ENCODE data around the gene FUT1. TPM values are rescaled to one million over a fixed set of nuclear protein-coding genes. Genes with fewer than 3 reads are reported as not detected.

FUT1 gene
- total and polyA plus RNA-seq, 9 of the 15 experiments (the other 6 are each of a cell fraction or from before 2014, with no cell fraction given): 2.3 to 18.5 (median 8.8) TPM

DNA sequence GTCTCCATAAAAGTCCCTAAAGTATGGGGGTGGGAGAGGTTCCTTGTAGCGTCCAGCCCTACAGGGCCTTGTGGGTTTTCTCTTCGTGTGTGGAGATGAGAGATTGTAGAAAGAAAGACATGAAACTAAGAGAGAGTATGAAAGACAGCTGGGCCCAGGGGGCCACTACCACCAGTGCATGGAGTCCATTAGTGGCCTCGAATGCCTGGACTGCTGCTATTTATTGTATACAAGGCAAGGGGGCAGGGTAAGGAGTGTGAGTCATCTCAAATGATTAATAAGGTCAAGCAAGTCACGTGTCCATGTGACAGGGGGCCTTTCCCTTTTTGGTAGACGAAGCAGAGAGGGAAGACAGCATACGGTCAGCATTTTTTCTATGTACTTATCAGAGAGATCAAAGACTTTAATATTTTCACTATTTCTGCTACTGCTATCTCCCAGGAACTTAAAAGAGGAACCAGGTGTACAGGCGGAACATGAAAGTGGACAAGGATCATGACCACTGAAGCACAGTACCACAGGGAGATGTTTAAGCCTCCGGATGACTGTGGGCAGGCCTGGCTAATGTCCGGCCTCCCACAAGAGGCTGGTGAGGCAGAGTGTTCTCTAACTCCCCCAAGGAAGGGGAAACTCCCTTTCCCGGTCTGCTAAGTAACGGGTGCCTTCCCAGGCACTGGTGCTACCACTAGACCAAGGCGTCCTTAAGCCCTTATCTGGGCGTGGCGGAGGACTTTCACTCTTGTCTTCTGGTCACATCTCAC, 28.4 kb upstream of the FUT1 start (continued):
- TF ChIP-seq FOXP4 (CRISPR knock-in tag; IDR thresholded peaks at IDR 0.05; ENCODE audit: borderline replicate concordance) (peak; percentile 49; the same call in 1 of the 2 replicates), ZNF431 (CRISPR knock-in tag; IDR thresholded peaks at IDR 0.05) (no peak), CREB3 (tag; conservative IDR thresholded peaks at IDR 0.05; ENCODE audit: low read depth) (no peak), GABPB1 (CRISPR knock-in tag; IDR thresholded peaks at IDR 0.05) (peak; percentile 39; the same call in 1 of the 2 replicates), IRF2 (CRISPR knock-in tag; IDR thresholded peaks at IDR 0.05) (no peak), ZNF717 (CRISPR knock-in tag; IDR thresholded peaks at IDR 0.05) (no peak), USF1 (CRISPR knock-in tag; IDR thresholded peaks at IDR 0.05) (peak; percentile 95), XRCC4 (IDR thresholded peaks at IDR 0.05; ENCODE audit: extremely low read depth, insufficient read depth, insufficient read length) (no peak), HDAC1 (IDR thresholded peaks at IDR 0.05) (peak in 1 of 2 experiments; percentile 45; a peak in 1 of 4 replicates), HBP1 (CRISPR knock-in tag; IDR thresholded peaks at IDR 0.05) (no peak), CREM (IDR thresholded peaks at IDR 0.05; ENCODE audit: low read depth) (peak; percentile 24; the same call in 1 of the 2 replicates), SIN3A (IDR thresholded peaks at IDR 0.05; ENCODE audit: borderline replicate concordance in 2 of 2, control insufficient read depth in 1 of 2, low read depth in 2 of 2, low read length in 2 of 2) (no peak), MAFK (IDR thresholded peaks at IDR 0.05; ENCODE audit: low read length) (peak; percentile 39; the same call in 1 of the 2 replicates), RBM17 (IDR thresholded peaks at IDR 0.05; ENCODE audit: borderline replicate concordance, low read depth, low read length) (no peak), NCOA6 (IDR thresholded peaks at IDR 0.05) (no peak), HDAC2 (IDR thresholded peaks at IDR 0.05) (peak; percentile 68; the same call in 1 of the 2 replicates), COPS2 (conservative IDR thresholded peaks at IDR 0.05) (no peak)
- TF ChIP-seq, protein P1, sequence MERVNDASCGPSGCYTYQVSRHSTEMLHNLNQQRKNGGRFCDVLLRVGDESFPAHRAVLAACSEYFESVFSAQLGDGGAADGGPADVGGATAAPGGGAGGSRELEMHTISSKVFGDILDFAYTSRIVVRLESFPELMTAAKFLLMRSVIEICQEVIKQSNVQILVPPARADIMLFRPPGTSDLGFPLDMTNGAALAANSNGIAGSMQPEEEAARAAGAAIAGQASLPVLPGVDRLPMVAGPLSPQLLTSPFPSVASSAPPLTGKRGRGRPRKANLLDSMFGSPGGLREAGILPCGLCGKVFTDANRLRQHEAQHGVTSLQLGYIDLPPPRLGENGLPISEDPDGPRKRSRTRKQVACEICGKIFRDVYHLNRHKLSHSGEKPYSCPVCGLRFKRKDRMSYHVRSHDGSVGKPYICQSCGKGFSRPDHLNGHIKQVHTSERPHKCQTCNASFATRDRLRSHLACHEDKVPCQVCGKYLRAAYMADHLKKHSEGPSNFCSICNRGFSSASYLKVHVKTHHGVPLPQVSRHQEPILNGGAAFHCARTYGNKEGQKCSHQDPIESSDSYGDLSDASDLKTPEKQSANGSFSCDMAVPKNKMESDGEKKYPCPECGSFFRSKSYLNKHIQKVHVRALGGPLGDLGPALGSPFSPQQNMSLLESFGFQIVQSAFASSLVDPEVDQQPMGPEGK (CRISPR knock-in tag; IDR thresholded peaks at IDR 0.05; ENCODE audit: borderline replicate concordance): 0 out of 2 replicates have a peak, but pooled peaks have one; percentile 43
- TF ChIP-seq, protein P2, sequence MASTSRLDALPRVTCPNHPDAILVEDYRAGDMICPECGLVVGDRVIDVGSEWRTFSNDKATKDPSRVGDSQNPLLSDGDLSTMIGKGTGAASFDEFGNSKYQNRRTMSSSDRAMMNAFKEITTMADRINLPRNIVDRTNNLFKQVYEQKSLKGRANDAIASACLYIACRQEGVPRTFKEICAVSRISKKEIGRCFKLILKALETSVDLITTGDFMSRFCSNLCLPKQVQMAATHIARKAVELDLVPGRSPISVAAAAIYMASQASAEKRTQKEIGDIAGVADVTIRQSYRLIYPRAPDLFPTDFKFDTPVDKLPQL (IDR thresholded peaks at IDR 0.05; ENCODE audit: extremely low read depth, insufficient read length): no peak

Data from K562 (cell line).